ENCODE results near the gene LRRC32. TPM values are rescaled to one million over a fixed set of nuclear protein-coding genes. Genes with fewer than 3 reads are reported as not detected.

LRRC32 gene
- total RNA-seq, 1 donor: 37.6 TPM

GRCh38 chr11:76682106-76682505 is 11.6 kb upstream of the LRRC32 start:
- H3K36me3 ChIP-seq (ENCODE audit: insufficient read depth, low read length): no peaks in the 10 kb centered on the region
- no peaks in the 10 kb centered on the region for H4K20me1 ChIP-seq (ENCODE audit: insufficient read depth, low read length)
- no peak for DNase-seq (ENCODE audit: insufficient read length, low spot score, missing footprints)

GRCh38 chr11:76680518-76681425 is 10.2 kb upstream of the LRRC32 start:
- peak; percentile 96 for DNase-seq (ENCODE audit: insufficient read length, low spot score, missing footprints)
- H3K27ac ChIP-seq (ENCODE audit: low read depth, low read length): no peak overlapping the region
- TF ChIP-seq CTCF (IDR thresholded peaks at IDR 0.05; ENCODE audit: extremely low read depth, low read depth, low read length): peak; percentile 81
- peak overlapping the region; percentile 26 for H3K4me3 ChIP-seq (ENCODE audit: insufficient read depth, low read length)
- H3K36me3 ChIP-seq (ENCODE audit: insufficient read depth, low read length): no peaks in the 10 kb centered on the region
- no peaks in the 10 kb centered on the region for H3K4me1 ChIP-seq (ENCODE audit: insufficient read depth, low read length)
- H3K79me2 ChIP-seq (ENCODE audit: insufficient read depth, low read length): no peaks in the 10 kb centered on the region
- H3K4me2 ChIP-seq (ENCODE audit: insufficient read depth, low read length): peak overlapping the region; percentile 69
- peak overlapping the region; percentile 72 for H2AFZ ChIP-seq (ENCODE audit: low read length)
- peaks cover 14% of the 10 kb centered on the region for H3K27me3 ChIP-seq (ENCODE audit: insufficient read depth, low read length)
- H4K20me1 ChIP-seq (ENCODE audit: insufficient read depth, low read length): no peaks in the 10 kb centered on the region
- no peaks in the 10 kb centered on the region for H3K9me3 ChIP-seq (ENCODE audit: low read depth, low read length)

More at GRCh38 chr11:76682106-76682505, 11.6 kb upstream of the LRRC32 start:
- no peaks in the 10 kb centered on the region for H3K4me1 ChIP-seq (ENCODE audit: insufficient read depth, low read length)
- no peak overlapping the region for H3K4me2 ChIP-seq (ENCODE audit: insufficient read depth, low read length)
- peaks cover 14% of the 10 kb centered on the region for H3K27me3 ChIP-seq (ENCODE audit: insufficient read depth, low read length)
- H3K4me3 ChIP-seq (ENCODE audit: insufficient read depth, low read length): no peak overlapping the region
- no peaks in the 10 kb centered on the region for H3K79me2 ChIP-seq (ENCODE audit: insufficient read depth, low read length)
- H3K27ac ChIP-seq (ENCODE audit: low read depth, low read length): no peak overlapping the region
- no peaks in the 10 kb centered on the region for H3K9me3 ChIP-seq (ENCODE audit: low read depth, low read length)
- H2AFZ ChIP-seq (ENCODE audit: low read length): no peak overlapping the region
- TF ChIP-seq CTCF (IDR thresholded peaks at IDR 0.05; ENCODE audit: extremely low read depth, low read depth, low read length): no peak

GRCh38 chr11:76678321-76678720 is 7.8 kb upstream of the LRRC32 start:
- TF ChIP-seq CTCF (IDR thresholded peaks at IDR 0.05; ENCODE audit: extremely low read depth, low read depth, low read length): no peak

GRCh38 chr11:76677458-76677765 is 6.9 kb upstream of the LRRC32 start:
- no peak for DNase-seq (ENCODE audit: insufficient read length, low spot score, missing footprints)
- Histone ChIP-seq H2AFZ (ENCODE audit: low read length) (no peak overlapping the region), H3K27me3 (ENCODE audit: insufficient read depth, low read length) (peaks cover 9% of the 10 kb centered on the region), H3K4me1 (ENCODE audit: insufficient read depth, low read length) (no peaks in the 10 kb centered on the region), H4K20me1 (ENCODE audit: insufficient read depth, low read length) (no peaks in the 10 kb centered on the region), H3K4me2 (ENCODE audit: insufficient read depth, low read length) (no peak overlapping the region), H3K36me3 (ENCODE audit: insufficient read depth, low read length) (no peaks in the 10 kb centered on the region), H3K4me3 (ENCODE audit: insufficient read depth, low read length) (no peak overlapping the region), H3K9me3 (ENCODE audit: low read depth, low read length) (no peaks in the 10 kb centered on the region), H3K79me2 (ENCODE audit: insufficient read depth, low read length) (no peaks in the 10 kb centered on the region), H3K27ac (ENCODE audit: low read depth, low read length) (no peak overlapping the region)
- TF ChIP-seq CTCF (IDR thresholded peaks at IDR 0.05; ENCODE audit: extremely low read depth, low read depth, low read length): no peak

More at GRCh38 chr11:76678321-76678720, 7.8 kb upstream of the LRRC32 start:
- H3K27ac ChIP-seq (ENCODE audit: low read depth, low read length): no peak overlapping the region
- no peaks in the 10 kb centered on the region for H3K36me3 ChIP-seq (ENCODE audit: insufficient read depth, low read length)
- no peaks in the 10 kb centered on the region for H3K4me1 ChIP-seq (ENCODE audit: insufficient read depth, low read length)
- no peak overlapping the region for H3K4me2 ChIP-seq (ENCODE audit: insufficient read depth, low read length)
- no peaks in the 10 kb centered on the region for H4K20me1 ChIP-seq (ENCODE audit: insufficient read depth, low read length)
- DNase-seq (ENCODE audit: insufficient read length, low spot score, missing footprints): no peak
- no peak overlapping the region for H3K4me3 ChIP-seq (ENCODE audit: insufficient read depth, low read length)
- peaks cover 14% of the 10 kb centered on the region for H3K27me3 ChIP-seq (ENCODE audit: insufficient read depth, low read length)
- no peak overlapping the region for H2AFZ ChIP-seq (ENCODE audit: low read length)
- H3K9me3 ChIP-seq (ENCODE audit: low read depth, low read length): no peaks in the 10 kb centered on the region
- no peaks in the 10 kb centered on the region for H3K79me2 ChIP-seq (ENCODE audit: insufficient read depth, low read length)

All from osteoblast (primary cell).